DND-41 (cell line): ENCODE measurements around the gene HRG.
"Not testable (repeated sequence)": the region's sequence is repeated elsewhere in the genome, so short reads cannot be mapped to it uniquely, and the experiment has no call there.

ENCODE experiments used
- ATAC-seq: fragments of 200-7000 bp; cut with Tn5 transposase; 3 replicates; pipeline ENCODE4 v1.9.1; 2021; ENCODE audit warnings: low read depth; ENCODE audit not compliant: insufficient read depth
- DNase-seq: peaks from one replicate; pipeline ENCODE4 v3.0.0-alpha.2; 2020
- H2AFZ ChIP-seq: 2 replicates; pipeline ENCODE4 v1.6.0; 2012; ENCODE audit warnings: low read depth, low read length
- H3K27ac ChIP-seq: 2 replicates; pipeline ENCODE4 v1.5.1; 2012; ENCODE audit warnings: low read length, inconsistent platforms
- H3K27me3 ChIP-seq: fragments of 200-600 bp; sonication (generic); 2 replicates; pipeline ENCODE4 v1.6.0; 2012; ENCODE audit warnings: low read length, mild to moderate bottlenecking, inconsistent platforms; ENCODE audit not compliant: insufficient read depth, poor library complexity
- H3K36me3 ChIP-seq: 2 replicates; pipeline ENCODE4 v1.5.1; 2012; ENCODE audit warnings: low read length, inconsistent platforms; ENCODE audit not compliant: insufficient read depth
- H3K4me1 ChIP-seq: 2 replicates; pipeline ENCODE4 v1.5.1; 2012; ENCODE audit warnings: mild to moderate bottlenecking, low read length; ENCODE audit not compliant: insufficient read depth
- H3K4me2 ChIP-seq: 2 replicates; pipeline ENCODE4 v1.6.0; 2012; ENCODE audit warnings: mild to moderate bottlenecking, moderate library complexity, low read length, inconsistent platforms; ENCODE audit not compliant: insufficient read depth
- H3K4me3 ChIP-seq, 2 experiments: fragments of 200-600 bp in 1 of 2; shearing (Covaris generic) in 1 of 2; 2 replicates each; pipeline ENCODE4 v1.5.1; 2012 to 2016; ENCODE audit warnings: inconsistent platforms in 2 of 2, low read length in 2 of 2, mild to moderate bottlenecking in 2 of 2, low read depth in 1 of 2, moderate library complexity in 1 of 2
- H3K79me2 ChIP-seq: 2 replicates; pipeline ENCODE4 v1.6.0; 2012; ENCODE audit warnings: low read length, inconsistent platforms; ENCODE audit not compliant: insufficient read depth
- H3K9ac ChIP-seq: 2 replicates; pipeline ENCODE4 v1.6.0; 2012; ENCODE audit warnings: low read depth, mild to moderate bottlenecking, inconsistent platforms, low read length, moderate library complexity
- H3K9me3 ChIP-seq: 2 replicates; pipeline ENCODE4 v1.5.1; 2012; ENCODE audit warnings: low read length, moderate library complexity, mild to moderate bottlenecking, inconsistent platforms; ENCODE audit not compliant: insufficient read depth, severe bottlenecking
- H4K20me1 ChIP-seq: 2 replicates; pipeline ENCODE4 v1.6.0; 2012; ENCODE audit warnings: low read length; ENCODE audit not compliant: insufficient read depth
- EZH2 ChIP-seq: IDR thresholded peaks from 3 replicates; pipeline ENCODE4 v1.6.1; 2012; ENCODE audit warnings: borderline replicate concordance, low read depth, mild to moderate bottlenecking, moderate library complexity, low read length, inconsistent platforms; ENCODE audit not compliant: severe bottlenecking
- TF ChIP-seq, protein P1 (sequence below): IDR thresholded peaks from 2 replicates; pipeline ENCODE4 v1.5.1; 2012; ENCODE audit warnings: borderline replicate concordance, low read length, moderate library complexity, mild to moderate bottlenecking; ENCODE audit not compliant: poor library complexity, severe bottlenecking; ENCODE audit errors: extremely low read depth

Gene HRG

DNA sequence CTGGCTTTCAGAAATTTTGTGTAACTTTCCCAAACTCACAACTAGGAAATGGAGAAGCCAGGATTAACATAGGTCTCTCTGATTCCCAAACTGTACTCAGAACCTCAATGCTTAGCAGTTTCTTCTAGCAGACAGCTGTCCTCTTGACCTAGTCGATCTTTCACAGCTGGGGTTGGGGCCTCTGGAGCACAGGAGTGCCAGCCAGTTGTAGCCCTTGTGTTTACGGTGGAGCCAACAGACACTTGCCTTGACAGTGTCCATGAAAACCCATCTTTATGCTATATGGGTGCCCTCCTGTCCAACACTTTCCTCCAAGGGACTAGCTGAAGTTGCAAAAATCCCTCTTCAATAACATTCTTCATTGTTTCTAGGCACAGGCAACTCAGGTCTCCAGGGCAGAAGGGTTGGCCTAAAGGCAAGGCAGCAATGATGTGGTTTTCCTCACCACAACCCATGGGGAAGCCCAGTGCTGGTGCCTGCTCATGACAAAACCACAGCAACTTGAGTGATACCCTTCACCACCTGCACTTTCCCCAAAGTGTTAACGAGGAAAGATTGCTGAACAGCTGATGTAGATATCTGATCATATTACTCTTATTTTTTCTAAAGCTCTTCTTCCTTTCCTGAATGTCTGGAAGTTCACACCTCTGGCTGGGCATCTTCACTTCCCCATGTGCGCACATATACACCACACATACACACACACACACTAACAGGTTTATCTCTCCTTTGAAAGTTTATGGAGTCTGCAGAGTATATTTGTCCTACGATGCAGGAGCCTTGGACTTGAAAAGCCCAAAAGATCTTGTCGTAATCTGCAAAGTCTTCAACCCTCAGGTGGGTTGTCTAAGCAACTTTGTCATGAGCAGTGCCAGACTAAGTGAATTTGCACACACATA lies 40.3 kb downstream of the HRG start:
- H3K9me3 ChIP-seq, result no peaks in the 10 kb centered on the region
- H3K4me3 ChIP-seq, result no peak overlapping the region
- ATAC-seq, result peak; percentile 100
- H3K27ac ChIP-seq, result no peak overlapping the region
- H3K36me3 ChIP-seq, result no peaks in the 10 kb centered on the region
- H2AFZ ChIP-seq, result no peak overlapping the region
- H3K79me2 ChIP-seq, result no peaks in the 10 kb centered on the region
- H3K4me2 ChIP-seq, result no peak overlapping the region
- DNase-seq, result peak; percentile 77
- H3K9ac ChIP-seq, result no peak overlapping the region
- no peak for TF ChIP-seq EZH2
- TF ChIP-seq, protein P1, sequence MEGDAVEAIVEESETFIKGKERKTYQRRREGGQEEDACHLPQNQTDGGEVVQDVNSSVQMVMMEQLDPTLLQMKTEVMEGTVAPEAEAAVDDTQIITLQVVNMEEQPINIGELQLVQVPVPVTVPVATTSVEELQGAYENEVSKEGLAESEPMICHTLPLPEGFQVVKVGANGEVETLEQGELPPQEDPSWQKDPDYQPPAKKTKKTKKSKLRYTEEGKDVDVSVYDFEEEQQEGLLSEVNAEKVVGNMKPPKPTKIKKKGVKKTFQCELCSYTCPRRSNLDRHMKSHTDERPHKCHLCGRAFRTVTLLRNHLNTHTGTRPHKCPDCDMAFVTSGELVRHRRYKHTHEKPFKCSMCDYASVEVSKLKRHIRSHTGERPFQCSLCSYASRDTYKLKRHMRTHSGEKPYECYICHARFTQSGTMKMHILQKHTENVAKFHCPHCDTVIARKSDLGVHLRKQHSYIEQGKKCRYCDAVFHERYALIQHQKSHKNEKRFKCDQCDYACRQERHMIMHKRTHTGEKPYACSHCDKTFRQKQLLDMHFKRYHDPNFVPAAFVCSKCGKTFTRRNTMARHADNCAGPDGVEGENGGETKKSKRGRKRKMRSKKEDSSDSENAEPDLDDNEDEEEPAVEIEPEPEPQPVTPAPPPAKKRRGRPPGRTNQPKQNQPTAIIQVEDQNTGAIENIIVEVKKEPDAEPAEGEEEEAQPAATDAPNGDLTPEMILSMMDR, result no peak
- H3K27me3 ChIP-seq, result peaks cover 11% of the 10 kb centered on the region
- peaks cover 2% of the 10 kb centered on the region; the same call in 1 of the 2 replicates for H4K20me1 ChIP-seq
- H3K4me1 ChIP-seq, result peaks cover 8% of the 10 kb centered on the region; the same call in 1 of the 2 replicates

DNA sequence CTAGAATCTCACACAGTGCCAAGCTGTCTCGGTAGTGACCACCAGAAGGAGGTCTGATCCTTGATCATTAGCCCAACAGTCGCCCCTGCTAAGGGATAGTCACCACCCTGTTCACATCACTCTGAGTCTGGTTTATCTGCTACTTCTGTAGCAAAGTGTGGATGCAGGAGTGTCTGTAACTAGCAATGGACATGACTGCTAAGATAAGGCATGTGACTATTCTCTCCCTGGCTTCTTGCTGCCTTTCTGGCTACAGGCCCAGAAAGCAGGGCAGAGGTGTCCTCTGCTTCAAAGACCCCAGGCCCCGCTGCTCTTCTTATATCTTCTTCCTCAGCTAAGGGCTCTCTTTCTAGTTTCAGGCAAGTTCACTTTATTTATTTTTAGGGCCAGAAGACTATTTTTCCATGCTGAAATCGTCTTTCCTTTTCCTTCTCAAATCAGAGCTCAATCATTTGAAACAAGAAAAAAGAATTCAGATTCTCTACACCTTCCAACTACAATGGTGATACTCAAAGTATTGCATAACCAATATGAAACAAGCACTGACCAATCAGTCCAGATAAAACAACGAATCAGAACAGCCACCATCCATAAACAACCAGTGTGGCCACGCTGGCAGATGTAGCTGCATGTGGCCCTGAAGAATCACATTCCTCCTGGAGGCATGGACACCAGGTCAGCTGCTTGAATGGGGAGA lies 43.3 kb downstream of the HRG start:
- Histone ChIP-seq H3K9ac (no peak overlapping the region), H3K4me2 (no peak overlapping the region), H3K27me3 (peaks cover 21% of the 10 kb centered on the region), H3K36me3 (no peaks in the 10 kb centered on the region), H3K9me3 (no peaks in the 10 kb centered on the region), H3K4me1 (peaks cover 8% of the 10 kb centered on the region; the same call in 1 of the 2 replicates), H3K27ac (no peak overlapping the region), H2AFZ (no peak overlapping the region), H4K20me1 (peaks cover 2% of the 10 kb centered on the region; the same call in 1 of the 2 replicates), H3K4me3 (no peak overlapping the region), H3K79me2 (no peaks in the 10 kb centered on the region)
- ATAC-seq (no peak), DNase-seq (no peak)
- no peak for TF ChIP-seq EZH2
- TF ChIP-seq, protein P1, result no peak

DNA sequence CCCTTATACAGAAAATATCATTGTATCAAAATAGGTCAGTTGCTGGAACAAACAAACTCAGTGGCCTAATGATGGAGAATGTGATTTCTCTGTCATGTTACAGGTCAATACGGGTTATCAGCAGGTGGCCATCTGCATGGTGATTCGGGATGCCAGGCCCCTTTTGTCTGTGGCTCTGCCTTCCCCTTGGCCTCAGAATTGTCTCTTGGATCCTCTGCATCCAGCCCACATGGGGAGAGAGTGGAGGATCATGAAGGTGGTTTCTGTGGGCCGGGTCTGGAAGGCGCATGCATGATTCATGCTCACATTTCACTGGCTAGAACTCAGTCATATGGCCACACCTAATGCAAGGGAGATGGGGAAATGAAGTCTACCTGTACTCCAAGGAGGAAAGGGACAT lies 44.9 kb downstream of the HRG start:
- not testable (repeated sequence) for H3K4me1 ChIP-seq, H2AFZ ChIP-seq, H3K27ac ChIP-seq, H3K4me3 ChIP-seq, H3K9me3 ChIP-seq, H3K79me2 ChIP-seq, H4K20me1 ChIP-seq, H3K4me2 ChIP-seq, ATAC-seq, H3K36me3 ChIP-seq, DNase-seq, H3K9ac ChIP-seq
- H3K27me3 ChIP-seq, result peaks cover 21% of the 10 kb centered on the region

- Histone ChIP-seq H3K27me3 (peaks cover 21% of the 10 kb centered on the region), H3K27ac (no peak overlapping the region), H3K4me2 (no peak overlapping the region), H3K9me3 (no peaks in the 10 kb centered on the region), H3K9ac (no peak overlapping the region), H3K36me3 (no peaks in the 10 kb centered on the region), H4K20me1 (no peaks in the 10 kb centered on the region), H2AFZ (no peak overlapping the region), H3K4me3 (no peak overlapping the region), H3K4me1 (no peaks in the 10 kb centered on the region), H3K79me2 (no peaks in the 10 kb centered on the region)
- no peak for ATAC-seq
- no peak for DNase-seq
- TF ChIP-seq, protein P1, result no peak
- no peak for TF ChIP-seq EZH2
These were observed 47.7 kb downstream of the HRG start for GRCh38 chr3:186713499-186713898.
